SH-SY5Y (cell line): ENCODE measurements around the gene OR10A5.

Experiments used
- GATA2 ChIP-seq: IDR thresholded peaks from 2 replicates; pipeline ENCODE4 v1.6.1; 2011; ENCODE audit warnings: mild to moderate bottlenecking, low read depth, low read length
- GATA3 ChIP-seq: IDR thresholded peaks from 2 replicates; pipeline ENCODE4 v1.6.1; 2011; ENCODE audit warnings: low read depth, mild to moderate bottlenecking, low read length, moderate library complexity

- TF ChIP-seq GATA3: no peak
- TF ChIP-seq GATA2: no peak
Measured at GRCh38 chr11:6889835-6890234, 44.4 kb downstream of the OR10A5 start.
